MCF 10A (cell line): Measurements from ENCODE around the gene ZNF580. TPM values are rescaled to one million over a fixed set of nuclear protein-coding genes. Genes with fewer than 3 reads are reported as not detected.

ENCODE experiments used
- BruUV-seq: library from RNA; stranded (reverse); fragments of 400-500 nt; replicated peaks from 2 replicates; lab custom pipeline; 2021; lab: Mats Ljungman, UMichigan
- CTCF ChIA-PET: fragments of 300-600 bp; sonication (Branson Sonifier 250); formaldehyde crosslinking; extraction: SDS; loops from one replicate; lab custom pipeline; 2021; ENCODE audit warnings: antibody characterized with exemption, inconsistent platforms; lab: Yijun Ruan, JAX
- POLR2A ChIA-PET: fragments of 300-600, 350-650 bp; sonication (Branson Sonifier 250); formaldehyde crosslinking; extraction: SDS; loops from one replicate; lab custom pipeline; 2020; ENCODE audit warnings: antibody characterized with exemption, inconsistent platforms; lab: Yijun Ruan, JAX
- DNase-seq: peaks from one replicate; pipeline ENCODE4 v3.0.0-alpha.2; 2018; ENCODE audit not compliant: unreplicated experiment
- H3K27ac Mint-ChIP-seq: one replicate; pipeline ENCODE4 v1.8.0; 2022; ENCODE audit warnings: mild to moderate bottlenecking, low read depth, mixed read lengths; ENCODE audit not compliant: unreplicated experiment
- H3K27me3 Mint-ChIP-seq: one replicate; pipeline ENCODE4 v1.8.0; 2022; ENCODE audit warnings: mixed read lengths; ENCODE audit not compliant: insufficient read depth, unreplicated experiment
- H3K36me3 Mint-ChIP-seq: one replicate; pipeline ENCODE4 v1.8.0; 2022; ENCODE audit warnings: mild to moderate bottlenecking, moderate library complexity, mixed read lengths; ENCODE audit not compliant: insufficient read depth, unreplicated experiment
- H3K4me1 Mint-ChIP-seq: one replicate; pipeline ENCODE4 v1.8.0; 2022; ENCODE audit warnings: mixed read lengths; ENCODE audit not compliant: insufficient read depth, unreplicated experiment
- H3K4me3 Mint-ChIP-seq: one replicate; pipeline ENCODE4 v1.8.0; 2022; ENCODE audit warnings: mild to moderate bottlenecking, moderate library complexity, mixed read lengths; ENCODE audit not compliant: unreplicated experiment
- H3K9me3 Mint-ChIP-seq: one replicate; pipeline ENCODE4 v1.8.0; 2022; ENCODE audit warnings: mixed read lengths; ENCODE audit not compliant: unreplicated experiment
- intact Hi-C: fragments of 100-400 bp; cut with micrococcal nuclease; formaldehyde crosslinking; loops from 2 replicates; pipeline ENCODE4 v1.14.1; 2022
- total RNA-seq: library from RNA; stranded (reverse); gene quantifications from 2 replicates; pipeline ENCODE4 v1.2.3, GENCODE V29; 2022
- TF ChIP-seq, protein P1 (sequence below): fragments of 200-600 bp; IDR thresholded peaks from one replicate; pipeline ENCODE4 v1.8.0; 2022; ENCODE audit warnings: antibody characterized with exemption, mild to moderate bottlenecking; ENCODE audit not compliant: unreplicated experiment

Gene ZNF580
- total RNA-seq, 1 experiment from 2014 or later: 44.9 TPM

DNA sequence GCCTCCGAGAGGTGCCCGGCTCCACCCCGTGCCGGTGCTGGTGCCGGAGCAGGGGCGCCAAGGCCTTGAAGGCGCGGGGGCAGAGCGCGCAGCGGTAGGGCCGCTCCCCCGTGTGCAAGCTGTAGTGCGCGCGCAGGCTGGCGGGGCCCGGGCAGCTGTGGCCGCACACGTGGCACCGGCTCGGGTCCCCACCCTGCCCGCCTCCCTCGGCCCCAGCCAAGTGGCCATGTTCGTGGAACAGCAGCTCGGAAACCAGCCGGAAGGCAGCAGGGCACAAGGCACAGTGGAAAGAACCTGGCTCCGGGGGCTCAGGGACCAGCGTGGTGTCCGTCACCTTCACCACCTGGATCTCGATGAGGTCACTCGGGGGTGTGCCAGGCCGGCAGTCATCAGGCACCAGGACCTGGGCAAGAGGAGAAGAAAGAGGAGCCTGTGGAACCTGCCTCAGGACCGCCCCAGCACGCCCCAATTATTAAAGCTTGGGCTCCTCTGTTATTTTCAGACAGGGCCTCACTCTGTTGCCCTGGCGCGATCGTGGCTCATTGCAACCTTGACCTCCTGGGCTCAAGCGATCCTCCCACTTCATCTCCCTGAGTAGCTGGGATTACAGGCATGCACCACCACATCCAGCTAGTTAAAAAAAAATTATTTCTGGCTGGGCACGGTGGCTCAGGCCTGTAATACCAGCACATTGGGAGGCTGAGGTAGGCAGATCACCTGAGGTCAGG, 18.4 kb upstream of the ZNF580 start:
- Mint-ChIP-seq H3K36me3 (peaks cover 24% of the 10 kb centered on the region), H3K9me3 (no peaks in the 10 kb centered on the region), H3K4me3 (no peak overlapping the region), H3K4me1 (peaks cover 10% of the 10 kb centered on the region), H3K27me3 (no peaks in the 10 kb centered on the region), H3K27ac (no peak overlapping the region)
- CTCF ChIA-PET: interaction anchor here (0.7 to 1.8 kb wide), 3 partner anchors 10 to 205 kb away, joined by 3 to 6 read pairs (median 4); partner anchors contain the start of gene ZNF865
- BruUV-seq: no TSS peak
- DNase-seq: no peak
- POLR2A ChIA-PET: interaction anchor here (1.2 to 3.2 kb wide), 3 partner anchors 15 to 145 kb away, joined by 5 to 15 read pairs (median 7); partner anchors contain the start of gene ZNF865
- TF ChIP-seq, protein P1, sequence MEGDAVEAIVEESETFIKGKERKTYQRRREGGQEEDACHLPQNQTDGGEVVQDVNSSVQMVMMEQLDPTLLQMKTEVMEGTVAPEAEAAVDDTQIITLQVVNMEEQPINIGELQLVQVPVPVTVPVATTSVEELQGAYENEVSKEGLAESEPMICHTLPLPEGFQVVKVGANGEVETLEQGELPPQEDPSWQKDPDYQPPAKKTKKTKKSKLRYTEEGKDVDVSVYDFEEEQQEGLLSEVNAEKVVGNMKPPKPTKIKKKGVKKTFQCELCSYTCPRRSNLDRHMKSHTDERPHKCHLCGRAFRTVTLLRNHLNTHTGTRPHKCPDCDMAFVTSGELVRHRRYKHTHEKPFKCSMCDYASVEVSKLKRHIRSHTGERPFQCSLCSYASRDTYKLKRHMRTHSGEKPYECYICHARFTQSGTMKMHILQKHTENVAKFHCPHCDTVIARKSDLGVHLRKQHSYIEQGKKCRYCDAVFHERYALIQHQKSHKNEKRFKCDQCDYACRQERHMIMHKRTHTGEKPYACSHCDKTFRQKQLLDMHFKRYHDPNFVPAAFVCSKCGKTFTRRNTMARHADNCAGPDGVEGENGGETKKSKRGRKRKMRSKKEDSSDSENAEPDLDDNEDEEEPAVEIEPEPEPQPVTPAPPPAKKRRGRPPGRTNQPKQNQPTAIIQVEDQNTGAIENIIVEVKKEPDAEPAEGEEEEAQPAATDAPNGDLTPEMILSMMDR: no peak
- intact Hi-C loops: no loop called here

DNA sequence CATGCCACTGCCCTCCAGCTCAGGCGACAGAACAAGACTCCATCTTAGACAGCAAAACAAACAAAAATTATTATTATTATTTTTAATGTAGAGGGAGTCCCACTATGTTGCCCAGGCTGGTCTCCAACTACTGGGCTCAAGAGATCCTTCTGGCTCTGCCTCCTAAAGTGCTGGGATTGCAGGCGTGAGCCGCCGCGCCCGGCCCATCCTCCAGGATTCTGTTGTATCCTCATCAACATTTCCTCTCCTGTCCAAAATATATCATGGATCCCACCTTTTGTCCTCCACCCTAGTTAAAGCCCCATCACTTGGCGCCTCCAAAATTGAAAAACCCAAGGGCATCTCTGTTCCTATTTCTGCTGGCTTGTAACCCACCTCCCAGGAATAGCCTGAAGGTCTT, 17.7 kb upstream of the ZNF580 start:
- intact Hi-C loops: no loop called here
- H3K9me3 Mint-ChIP-seq: no peaks in the 10 kb centered on the region
- TF ChIP-seq, protein P1: no peak
- no peak for DNase-seq
- H3K36me3 Mint-ChIP-seq: peaks cover 17% of the 10 kb centered on the region
- H3K27ac Mint-ChIP-seq: no peak overlapping the region
- CTCF ChIA-PET: interaction anchor here (0.6 to 1.8 kb wide), 5 partner anchors 10 to 286 kb away, joined by 3 to 6 read pairs (median 4); partner anchors contain the start of gene ZNF865
- POLR2A ChIA-PET: interaction anchor here (0.7 to 3.2 kb wide), 4 partner anchors 14 to 231 kb away, joined by 3 to 15 read pairs (median 6); partner anchors contain the start of gene ZNF865
- no TSS peak for BruUV-seq
- H3K27me3 Mint-ChIP-seq: no peaks in the 10 kb centered on the region
- H3K4me1 Mint-ChIP-seq: peaks cover 10% of the 10 kb centered on the region
- peak overlapping the region; percentile 91 for H3K4me3 Mint-ChIP-seq

DNA sequence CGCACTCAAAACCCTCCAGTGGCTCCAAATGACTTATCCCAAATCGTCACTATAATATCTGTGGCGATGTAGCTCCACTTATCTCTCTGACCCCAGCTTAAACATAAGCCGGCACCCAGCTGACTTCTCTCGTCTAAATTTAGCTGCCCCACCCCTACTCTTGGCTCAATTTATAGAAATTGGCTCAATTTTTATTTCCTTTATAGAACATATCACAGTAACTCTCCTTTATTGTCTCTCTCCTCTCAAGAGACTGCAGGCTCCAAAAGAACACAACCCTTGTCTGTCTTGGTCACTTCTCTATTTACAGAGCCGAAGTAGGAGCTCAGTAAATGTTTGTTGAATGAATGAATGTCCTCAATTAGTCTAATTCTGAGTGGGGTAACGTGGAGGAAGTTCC, 17.2 kb upstream of the ZNF580 start:
- peaks cover 16% of the 10 kb centered on the region for H3K36me3 Mint-ChIP-seq
- H3K4me1 Mint-ChIP-seq: peaks cover 10% of the 10 kb centered on the region
- ChIA-PET POLR2A (interaction anchor here (0.7 to 3.2 kb wide), 6 partner anchors 14 to 231 kb away, joined by 3 to 15 read pairs (median 6); partner anchors contain the start of genes U2AF2 and ZNF865), CTCF (interaction anchor here (0.6 to 2.0 kb wide), 6 partner anchors 9 to 287 kb away, joined by 3 to 7 read pairs (median 5); partner anchors contain the start of gene ZNF865)
- no peaks in the 10 kb centered on the region for H3K27me3 Mint-ChIP-seq
- TF ChIP-seq, protein P1: no peak
- intact Hi-C loops: no loop called here
- H3K9me3 Mint-ChIP-seq: no peaks in the 10 kb centered on the region
- H3K4me3 Mint-ChIP-seq: peak overlapping the region; percentile 91
- TSS peak; percentile 36 for BruUV-seq
- H3K27ac Mint-ChIP-seq: peak overlapping the region; percentile 99
- DNase-seq: no peak
